HL-60/S4 treated with phorbol 12-myristate 13-acetate at 8.2 ng/mL for 4 days and 3 days (cell line): ENCODE measurements around the gene AREG.

Source experiments
- in situ Hi-C: fragments of 300-500 bp; cut with MboI; formaldehyde crosslinking; loops from 2 replicates; pipeline ENCODE4 v1.15.0; 2022; ENCODE audit warnings: low sequenced_read_pairs

The AREG gene

DNA sequence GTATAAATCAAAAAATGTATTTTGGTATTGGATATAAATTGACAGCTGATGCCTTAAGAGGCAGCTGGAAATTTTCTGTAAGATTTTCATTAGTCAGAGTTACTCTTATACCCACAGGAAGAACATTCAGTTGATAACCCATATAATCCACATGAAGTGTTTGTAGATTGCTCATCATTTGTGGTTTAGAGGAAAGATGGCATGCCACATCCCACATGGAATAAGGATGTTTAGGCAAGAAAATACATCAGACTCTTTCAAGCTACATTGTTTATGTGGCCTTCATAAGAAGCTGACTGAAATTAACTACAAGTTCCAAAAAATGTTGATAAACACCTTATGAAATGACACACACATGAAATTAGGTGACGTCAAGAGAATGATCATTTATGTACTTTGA, 56.6 kb downstream of the AREG start:
- in situ Hi-C loops: no loop called here

DNA sequence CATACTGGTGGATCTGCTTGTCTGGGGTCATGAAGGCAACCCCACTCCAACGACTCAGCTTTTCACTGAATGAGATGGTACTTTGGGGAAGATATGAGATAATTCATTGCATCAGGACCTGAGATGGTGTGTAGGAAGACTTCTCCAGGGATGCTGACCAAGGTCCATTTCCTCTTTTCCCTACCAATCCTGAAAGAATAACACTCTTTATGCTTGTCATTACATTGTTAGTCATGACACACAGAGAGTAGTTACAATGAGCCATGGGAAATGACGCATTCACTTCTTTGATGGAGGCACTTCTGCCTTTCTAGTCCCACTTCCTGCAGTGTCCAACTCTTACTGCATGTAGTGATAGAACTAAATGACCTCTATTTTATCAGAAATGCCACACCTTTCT, 58.6 kb downstream of the AREG start:
- in situ Hi-C loops: no loop called here

DNA sequence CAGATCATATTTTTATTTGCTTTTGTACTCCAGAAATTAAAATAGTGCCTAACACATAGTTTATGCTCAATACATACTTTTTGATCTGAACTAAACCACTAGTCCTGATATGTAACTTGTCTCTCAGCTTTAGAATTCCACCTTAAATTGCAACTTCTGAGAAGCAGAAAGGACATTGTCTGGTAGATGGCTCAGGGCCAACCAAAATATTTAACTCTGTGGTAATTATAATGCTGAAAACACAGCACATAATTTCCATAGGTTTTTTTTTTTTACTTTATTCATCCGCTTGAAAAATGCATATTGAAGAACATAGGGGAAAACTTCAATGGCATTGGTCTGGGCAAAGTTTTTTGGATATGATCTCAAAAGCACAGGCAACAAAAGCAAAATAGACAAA, 59.3 kb downstream of the AREG start:
- in situ Hi-C loops: no loop called here
